Sigmoid colon (tissue), 4 donors: ENCODE measurements around the gene VEPH1.

Source experiments
- CTCF ChIP-seq, 4 experiments: fragments of 450-650 bp in 3 of 4; fragments of 200-600 bp in 1 of 4; IDR thresholded peaks; one replicate each; pipeline ENCODE4 v1.5.1; 2016 to 2019; ENCODE audit warnings: antibody characterized with exemption in 4 of 4, mild to moderate bottlenecking in 3 of 4, moderate library complexity in 2 of 4
- EP300 ChIP-seq, 4 donors: sonication (generic); formaldehyde crosslinking; IDR thresholded peaks; one replicate each; pipeline ENCODE4 v1.6.1; 2017; ENCODE audit warnings: antibody characterized with exemption in 4 of 4
- POLR2A ChIP-seq, 2 donors: fragments of 450-650 bp; IDR thresholded peaks; one replicate each; pipeline ENCODE4 v1.6.1; 2016; ENCODE audit warnings: antibody characterized with exemption in 2 of 2, mild to moderate bottlenecking in 2 of 2, moderate library complexity in 2 of 2
- POLR2AphosphoS5 ChIP-seq, 4 donors: sonication (generic); formaldehyde crosslinking; IDR thresholded peaks; one replicate each; pipeline ENCODE4 v1.6.1; 2017; ENCODE audit warnings: antibody characterized with exemption in 4 of 4

GRCh38 chr3:157226173-157226847 is 276.9 kb downstream of the VEPH1 start:
- TF ChIP-seq CTCF (IDR thresholded peaks at IDR 0.05), result no peak
- no peak for TF ChIP-seq EP300 (IDR thresholded peaks at IDR 0.05)
- TF ChIP-seq POLR2A (IDR thresholded peaks at IDR 0.05), result no peak
- TF ChIP-seq POLR2AphosphoS5 (IDR thresholded peaks at IDR 0.05), result no peak
